Tibial nerve (tissue), 4 donors: ENCODE data around the gene LDB1. TPM values are rescaled to one million over a fixed set of nuclear protein-coding genes. Genes with fewer than 3 reads are reported as not detected.
A peak's percentile ranks its signal among the peaks of the same experiment; 100 is the strongest.

ENCODE experiments used
- DNase-seq, 2 donors: peaks; one replicate each; pipeline ENCODE4 v3.0.0-alpha.2; 2019; ENCODE audit warnings: low spot score in 2 of 2
- H3K27ac ChIP-seq, 4 donors: fragments of 200-600 bp; sonication (generic) in 3 of 4; one replicate each; pipeline ENCODE4 v1.5.1; 2017 to 2019; ENCODE audit warnings: mild to moderate bottlenecking in 1 of 4
- H3K27me3 ChIP-seq, 2 donors: fragments of 200-600 bp; sonication (generic) in 1 of 2; one replicate each; pipeline versions ENCODE4 v1.5.1 to v1.6.0; 2017 to 2019
- H3K36me3 ChIP-seq, 3 donors: fragments of 200-600 bp; sonication (generic); one replicate each; pipeline ENCODE4 v1.5.1; 2018 to 2019
- H3K4me1 ChIP-seq, 4 donors: fragments of 200-600 bp; sonication (generic) in 3 of 4; one replicate each; pipeline ENCODE4 v1.5.1; 2017 to 2019
- H3K4me3 ChIP-seq, 4 donors: fragments of 200-600 bp; sonication (generic) in 3 of 4; one replicate each; pipeline ENCODE4 v1.5.1; 2017 to 2019; ENCODE audit warnings: mild to moderate bottlenecking in 1 of 4, moderate library complexity in 1 of 4
- H3K9me3 ChIP-seq, 4 donors: fragments of 200-600 bp; sonication (generic) in 3 of 4; one replicate each; pipeline ENCODE4 v1.5.1; 2017 to 2019
- EP300 ChIP-seq, 2 donors: sonication (generic); formaldehyde crosslinking; IDR thresholded peaks; one replicate each; pipeline ENCODE4 v1.6.1; 2017; ENCODE audit warnings: antibody characterized with exemption in 2 of 2, mild to moderate bottlenecking in 1 of 2
- POLR2A ChIP-seq, 2 donors: fragments of 450-650 bp; IDR thresholded peaks; one replicate each; pipeline ENCODE4 v1.6.1; 2017; ENCODE audit warnings: antibody characterized with exemption in 2 of 2, mild to moderate bottlenecking in 2 of 2, moderate library complexity in 2 of 2
- WGBS, 2 donors: methylation state at CpG; one replicate each; pipeline ENCODE4 v1.1.5; 2018; 5-methylcytosine and 5-hydroxymethylcytosine counted together
- total RNA-seq, 4 donors: library from RNA; depleted of rRNA; stranded (reverse); fragments of >200 nt; gene quantifications; one replicate each; pipeline ENCODE4 v1.1.0, GENCODE V29; 2016
- TF ChIP-seq, protein P1 (sequence below), 5 experiments: fragments of 200-600 bp in 3 of 5; fragments of 450-650 bp in 2 of 5; sonication (generic) in 3 of 5; IDR thresholded peaks; one replicate each; pipeline ENCODE4 v1.5.1; 2016 to 2019; ENCODE audit warnings: antibody characterized with exemption in 5 of 5, mild to moderate bottlenecking in 3 of 5, moderate library complexity in 2 of 5

Gene LDB1
- total RNA-seq, 4 donors from 2014 or later: 37.0 to 50.7 (median 45.8) TPM

DNA sequence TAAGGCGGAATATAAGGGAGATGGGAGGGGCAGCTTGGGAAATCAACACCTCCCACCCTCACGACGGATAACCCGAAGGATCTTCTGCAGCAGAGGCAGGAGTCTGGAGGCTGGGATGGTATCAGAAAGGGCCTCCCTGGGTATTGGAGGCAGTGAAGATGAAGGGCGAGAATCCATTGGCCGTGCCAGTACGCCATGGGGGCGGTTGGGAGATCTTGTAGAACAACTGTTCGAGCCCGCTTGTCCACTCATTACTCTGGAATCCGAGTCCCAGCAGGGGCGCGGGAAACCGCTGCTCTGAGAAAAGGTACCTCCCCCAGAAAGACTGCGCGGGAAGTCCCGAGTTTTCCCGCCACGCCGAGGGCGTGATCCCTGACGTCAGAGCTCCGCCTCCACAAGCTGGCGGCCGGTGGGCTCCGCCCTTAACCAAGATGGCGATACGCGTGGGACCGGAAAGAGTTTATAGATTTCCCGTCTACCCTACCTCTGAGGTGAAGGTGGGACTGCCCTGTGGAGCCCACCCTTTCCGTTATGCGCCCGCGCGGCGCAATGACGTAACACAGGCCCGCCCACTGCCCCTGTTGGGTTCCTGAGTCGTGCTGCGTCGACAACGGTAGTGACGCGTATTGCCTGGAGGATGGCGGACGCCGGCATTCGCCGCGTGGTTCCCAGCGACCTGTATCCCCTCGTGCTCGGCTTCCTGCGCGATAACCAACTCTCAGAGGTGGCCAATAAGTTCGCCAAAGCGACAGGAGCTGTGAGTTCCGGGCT is 31.8 kb upstream of the LDB1 start, which contains the start of gene NOLC1:
Gene NOLC1 (plus strand): TSS at position 616 of the 771 bp plus-strand sequence. CDS start 22 bp downstream, at position 638.
- WGBS, 2 donors: 4 to 5% methylated on average over 38 to 55 of the region's 59 CpGs
- peak; percentile 20 to 56 for TF ChIP-seq POLR2A (IDR thresholded peaks at IDR 0.05)
- TF ChIP-seq, protein P1, sequence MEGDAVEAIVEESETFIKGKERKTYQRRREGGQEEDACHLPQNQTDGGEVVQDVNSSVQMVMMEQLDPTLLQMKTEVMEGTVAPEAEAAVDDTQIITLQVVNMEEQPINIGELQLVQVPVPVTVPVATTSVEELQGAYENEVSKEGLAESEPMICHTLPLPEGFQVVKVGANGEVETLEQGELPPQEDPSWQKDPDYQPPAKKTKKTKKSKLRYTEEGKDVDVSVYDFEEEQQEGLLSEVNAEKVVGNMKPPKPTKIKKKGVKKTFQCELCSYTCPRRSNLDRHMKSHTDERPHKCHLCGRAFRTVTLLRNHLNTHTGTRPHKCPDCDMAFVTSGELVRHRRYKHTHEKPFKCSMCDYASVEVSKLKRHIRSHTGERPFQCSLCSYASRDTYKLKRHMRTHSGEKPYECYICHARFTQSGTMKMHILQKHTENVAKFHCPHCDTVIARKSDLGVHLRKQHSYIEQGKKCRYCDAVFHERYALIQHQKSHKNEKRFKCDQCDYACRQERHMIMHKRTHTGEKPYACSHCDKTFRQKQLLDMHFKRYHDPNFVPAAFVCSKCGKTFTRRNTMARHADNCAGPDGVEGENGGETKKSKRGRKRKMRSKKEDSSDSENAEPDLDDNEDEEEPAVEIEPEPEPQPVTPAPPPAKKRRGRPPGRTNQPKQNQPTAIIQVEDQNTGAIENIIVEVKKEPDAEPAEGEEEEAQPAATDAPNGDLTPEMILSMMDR (IDR thresholded peaks at IDR 0.05): peak in 2 of 5 experiments; percentile 14 to 49
- TF ChIP-seq EP300 (IDR thresholded peaks at IDR 0.05): peak; percentile 95 to 97
- Histone ChIP-seq H3K9me3 (no peaks in the 10 kb centered on the region), H3K27me3 (no peaks in the 10 kb centered on the region), H3K36me3 (peaks cover 0 to 61% (median 7%) of the 10 kb centered on the region in 3 donors), H3K27ac (peak within 1 kb of the TSS; percentile 83 to 94 (median 91)), H3K4me3 (peak within 1 kb of the TSS; percentile 55 to 98 (median 84)), H3K4me1 (peaks cover 0 to 31% (median 13%) of the 10 kb centered on the region in 4 donors)
- DNase-seq: peak; percentile 98

DNA sequence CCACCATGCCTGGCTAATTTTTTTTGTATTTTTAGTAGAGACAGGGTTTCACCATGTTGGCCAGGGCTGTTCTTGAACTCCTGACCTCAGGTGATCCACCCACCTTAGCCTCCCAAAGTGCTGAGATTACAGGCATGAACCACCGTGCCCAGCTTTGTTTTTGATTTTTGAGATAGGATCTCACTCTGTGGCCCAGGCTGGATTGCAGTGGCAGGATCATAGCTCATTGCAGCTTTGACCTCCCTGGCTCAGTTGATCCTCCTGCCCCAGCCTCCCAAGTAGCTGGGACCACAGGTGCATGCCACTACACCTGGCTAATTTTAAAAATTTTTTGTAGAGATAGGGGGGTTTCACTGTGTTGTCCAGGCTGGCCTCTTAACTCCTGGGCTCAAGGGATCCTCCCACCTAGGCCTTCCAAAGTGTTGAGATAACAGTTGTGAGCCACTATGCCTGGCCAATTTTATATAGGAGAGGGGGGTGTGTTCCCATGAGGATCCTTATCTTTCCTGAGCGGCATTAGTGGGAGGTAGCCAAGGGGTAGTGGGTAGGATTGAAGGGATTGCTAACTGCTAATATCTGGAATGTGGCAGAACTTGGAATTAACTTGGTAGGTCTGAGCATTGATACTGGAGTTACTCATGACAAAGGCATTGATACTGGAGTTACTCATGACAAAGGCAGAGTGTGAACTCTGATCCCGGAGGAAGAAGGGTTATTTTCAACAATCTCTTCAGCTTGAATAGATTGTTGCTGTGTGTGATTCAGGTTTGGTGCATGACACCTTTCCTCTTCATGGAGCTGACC is 31.0 kb upstream of the LDB1 start:
- TF ChIP-seq, protein P1 (IDR thresholded peaks at IDR 0.05): no peak
- TF ChIP-seq POLR2A (IDR thresholded peaks at IDR 0.05): no peak
- TF ChIP-seq EP300 (IDR thresholded peaks at IDR 0.05): no peak
- Histone ChIP-seq H3K4me1 (peaks cover 0 to 31% (median 13%) of the 10 kb centered on the region in 4 donors), H3K27me3 (no peaks in the 10 kb centered on the region), H3K9me3 (no peaks in the 10 kb centered on the region), H3K36me3 (peaks cover 0 to 66% (median 7%) of the 10 kb centered on the region in 3 donors), H3K27ac (peak overlapping the region; percentile 83 to 94 (median 91)), H3K4me3 (peak overlapping the region; percentile 55 to 98 (median 84))
- WGBS, 2 donors: 68 to 87% methylated on average over 3 of the region's 3 CpGs
- no peak for DNase-seq

GRCh38 chr10:102148275-102148674 is 28.1 kb upstream of the LDB1 start:
- H3K27me3 ChIP-seq: no peaks in the 10 kb centered on the region
- H3K4me1 ChIP-seq: peaks cover 0 to 17% (median 6%) of the 10 kb centered on the region in 4 donors
- H3K9me3 ChIP-seq: no peaks in the 10 kb centered on the region
- H3K36me3 ChIP-seq: peaks cover 0 to 74% (median 7%) of the 10 kb centered on the region in 3 donors
- H3K27ac ChIP-seq: no peak overlapping the region
- no peak overlapping the region for H3K4me3 ChIP-seq
- DNase-seq: no peak
- WGBS, 2 donors: 89 to 94% methylated on average over 13 of the region's 13 CpGs
- TF ChIP-seq, protein P1 (IDR thresholded peaks at IDR 0.05): no peak
- TF ChIP-seq EP300 (IDR thresholded peaks at IDR 0.05) (no peak), POLR2A (IDR thresholded peaks at IDR 0.05) (no peak)

- H3K36me3 ChIP-seq: peaks cover 0 to 81% (median 7%) of the 10 kb centered on the region in 3 donors
- TF ChIP-seq POLR2A (IDR thresholded peaks at IDR 0.05) (no peak), EP300 (IDR thresholded peaks at IDR 0.05) (no peak)
- TF ChIP-seq, protein P1 (IDR thresholded peaks at IDR 0.05): no peak
- no peaks in the 10 kb centered on the region for H3K9me3 ChIP-seq
- 96 to 97% methylated on average over 1 of the region's 1 CpG for WGBS, 2 donors
- no peak for DNase-seq
- H3K27me3 ChIP-seq: no peaks in the 10 kb centered on the region
- peaks cover 0 to 10% (median 0%) of the 10 kb centered on the region in 4 donors for H3K4me1 ChIP-seq
- H3K4me3 ChIP-seq: no peak overlapping the region
- no peak overlapping the region for H3K27ac ChIP-seq
These were observed 27.4 kb upstream of the LDB1 start for GRCh38 chr10:102147561-102147960.
